Chondrocyte (in vitro differentiated cells): ENCODE measurements around the gene DLX1. TPM values are rescaled to one million over a fixed set of nuclear protein-coding genes. Genes with fewer than 3 reads are reported as not detected.

ENCODE experiments used
- DNase-seq: peaks from one replicate; pipeline ENCODE4 v3.0.0; 2021; ENCODE audit warnings: mixed read lengths, low spot score
- H3K27ac Mint-ChIP-seq: one replicate; pipeline ENCODE4 v1.8.0; 2021; ENCODE audit warnings: mild to moderate bottlenecking, moderate library complexity, mixed read lengths; ENCODE audit not compliant: unreplicated experiment
- H3K27me3 Mint-ChIP-seq: 2 replicates; pipeline ENCODE4 v1.8.0; 2021; ENCODE audit warnings: low read depth, mixed read lengths
- H3K36me3 Mint-ChIP-seq: 2 replicates; pipeline ENCODE4 v1.8.0; 2021; ENCODE audit warnings: low read depth, mixed read lengths
- H3K4me1 Mint-ChIP-seq: 2 replicates; pipeline ENCODE4 v1.8.0; 2021; ENCODE audit warnings: low read depth, mild to moderate bottlenecking, mixed read lengths
- H3K4me3 Mint-ChIP-seq: one replicate; pipeline ENCODE4 v1.8.0; 2021; ENCODE audit warnings: mild to moderate bottlenecking, moderate library complexity, mixed read lengths; ENCODE audit not compliant: unreplicated experiment
- H3K9me3 Mint-ChIP-seq: 2 replicates; pipeline ENCODE4 v1.8.0; 2021; ENCODE audit warnings: low read depth, mixed read lengths
- total RNA-seq: library from RNA; stranded (reverse); gene quantifications from 3 replicates; pipeline ENCODE4 v1.2.1, GENCODE V29; 2021
- TF ChIP-seq, protein P1 (sequence below): fragments of 200-600 bp; sonication (generic); IDR thresholded peaks from 2 replicates; pipeline ENCODE4 v1.5.0; 2021; ENCODE audit warnings: antibody characterized with exemption, mild to moderate bottlenecking, moderate library complexity

Gene DLX1
- total RNA-seq, 1 donor from 2014 or later: 7.1 TPM

DNA sequence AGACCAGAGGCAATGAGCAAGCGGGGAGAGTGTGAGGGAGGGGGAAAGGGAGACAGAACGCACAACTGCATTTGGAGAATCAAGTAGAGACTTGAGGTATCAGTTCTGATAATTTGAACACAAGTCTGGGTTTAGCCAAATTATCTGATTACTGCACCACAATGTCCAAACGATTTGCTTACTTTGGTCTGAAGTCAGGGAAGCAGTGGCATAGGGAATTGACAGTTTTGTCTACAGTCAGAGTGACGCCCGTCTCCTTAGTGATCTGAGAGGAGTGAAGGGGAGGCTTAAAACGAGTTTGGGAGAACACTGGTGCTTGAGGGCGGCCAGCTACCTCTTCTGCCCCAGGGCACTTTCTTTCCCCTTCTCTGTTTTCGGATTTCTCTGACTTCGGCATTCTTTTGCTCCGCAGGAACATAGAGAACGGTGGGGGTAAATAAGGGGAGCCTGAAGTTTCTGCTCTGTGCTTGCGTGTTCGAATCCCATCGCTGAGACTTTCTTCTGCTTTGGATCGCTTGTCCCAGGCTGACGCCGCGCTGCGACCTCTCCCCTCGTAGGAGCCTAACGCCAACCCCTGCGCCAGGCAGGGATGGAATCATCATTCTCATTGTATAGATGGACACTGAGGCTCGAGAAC is 20.3 kb downstream of the DLX1 start:
- Mint-ChIP-seq H3K9me3 (no peaks in the 10 kb centered on the region), H3K4me1 (peaks cover 25% of the 10 kb centered on the region), H3K36me3 (peaks cover 3% of the 10 kb centered on the region), H3K27ac (no peak overlapping the region), H3K4me3 (peak overlapping the region; percentile 73), H3K27me3 (no peaks in the 10 kb centered on the region)
- DNase-seq: no peak
- TF ChIP-seq, protein P1, sequence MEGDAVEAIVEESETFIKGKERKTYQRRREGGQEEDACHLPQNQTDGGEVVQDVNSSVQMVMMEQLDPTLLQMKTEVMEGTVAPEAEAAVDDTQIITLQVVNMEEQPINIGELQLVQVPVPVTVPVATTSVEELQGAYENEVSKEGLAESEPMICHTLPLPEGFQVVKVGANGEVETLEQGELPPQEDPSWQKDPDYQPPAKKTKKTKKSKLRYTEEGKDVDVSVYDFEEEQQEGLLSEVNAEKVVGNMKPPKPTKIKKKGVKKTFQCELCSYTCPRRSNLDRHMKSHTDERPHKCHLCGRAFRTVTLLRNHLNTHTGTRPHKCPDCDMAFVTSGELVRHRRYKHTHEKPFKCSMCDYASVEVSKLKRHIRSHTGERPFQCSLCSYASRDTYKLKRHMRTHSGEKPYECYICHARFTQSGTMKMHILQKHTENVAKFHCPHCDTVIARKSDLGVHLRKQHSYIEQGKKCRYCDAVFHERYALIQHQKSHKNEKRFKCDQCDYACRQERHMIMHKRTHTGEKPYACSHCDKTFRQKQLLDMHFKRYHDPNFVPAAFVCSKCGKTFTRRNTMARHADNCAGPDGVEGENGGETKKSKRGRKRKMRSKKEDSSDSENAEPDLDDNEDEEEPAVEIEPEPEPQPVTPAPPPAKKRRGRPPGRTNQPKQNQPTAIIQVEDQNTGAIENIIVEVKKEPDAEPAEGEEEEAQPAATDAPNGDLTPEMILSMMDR: no peak

DNA sequence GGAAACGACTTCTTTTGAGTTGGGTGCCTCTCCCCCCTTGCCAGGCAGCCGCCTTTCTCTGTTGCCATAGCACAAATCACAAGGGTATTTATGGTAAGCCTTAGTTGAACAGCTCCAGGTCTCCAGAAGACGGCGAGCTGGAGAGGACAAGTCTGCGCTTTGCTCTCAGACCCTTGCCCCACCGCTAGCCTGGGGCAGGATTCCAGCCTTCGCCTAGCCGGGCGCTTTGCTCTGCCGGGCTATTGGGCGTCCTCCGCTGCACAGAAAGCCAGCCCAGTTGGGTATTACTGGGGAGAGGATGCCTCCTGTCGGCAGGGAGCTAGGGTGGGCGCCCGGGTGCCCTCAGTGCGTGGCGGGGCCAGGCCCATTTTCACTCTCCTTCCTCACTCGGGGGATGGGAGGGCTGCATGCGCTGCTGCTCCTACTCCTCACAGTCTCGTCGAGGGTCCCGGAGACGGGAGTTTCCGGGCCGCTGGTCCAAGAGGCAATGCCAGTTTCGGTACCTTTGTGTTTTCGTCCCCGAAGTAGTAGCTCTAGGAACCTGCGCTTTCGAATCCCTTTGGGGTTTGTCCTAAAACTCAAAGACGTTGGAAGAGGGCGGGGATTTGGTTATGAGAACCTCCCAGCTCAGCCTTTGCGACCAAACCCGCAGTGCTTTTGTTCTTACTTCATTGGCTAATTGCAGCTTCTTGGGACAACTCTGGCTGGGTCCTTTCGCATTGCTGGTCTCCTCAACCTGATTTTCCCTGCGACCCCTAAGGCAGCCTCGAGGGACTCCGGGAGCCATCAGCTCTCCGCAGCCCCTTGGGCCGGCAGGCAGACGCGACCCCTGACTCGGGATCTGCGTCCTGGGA is 21.0 kb downstream of the DLX1 start:
- Mint-ChIP-seq H3K36me3 (no peaks in the 10 kb centered on the region), H3K27ac (no peak overlapping the region), H3K27me3 (no peaks in the 10 kb centered on the region), H3K9me3 (no peaks in the 10 kb centered on the region), H3K4me1 (peaks cover 20% of the 10 kb centered on the region), H3K4me3 (peak overlapping the region; percentile 73)
- no peak for DNase-seq
- TF ChIP-seq, protein P1: peak; percentile 84

DNA sequence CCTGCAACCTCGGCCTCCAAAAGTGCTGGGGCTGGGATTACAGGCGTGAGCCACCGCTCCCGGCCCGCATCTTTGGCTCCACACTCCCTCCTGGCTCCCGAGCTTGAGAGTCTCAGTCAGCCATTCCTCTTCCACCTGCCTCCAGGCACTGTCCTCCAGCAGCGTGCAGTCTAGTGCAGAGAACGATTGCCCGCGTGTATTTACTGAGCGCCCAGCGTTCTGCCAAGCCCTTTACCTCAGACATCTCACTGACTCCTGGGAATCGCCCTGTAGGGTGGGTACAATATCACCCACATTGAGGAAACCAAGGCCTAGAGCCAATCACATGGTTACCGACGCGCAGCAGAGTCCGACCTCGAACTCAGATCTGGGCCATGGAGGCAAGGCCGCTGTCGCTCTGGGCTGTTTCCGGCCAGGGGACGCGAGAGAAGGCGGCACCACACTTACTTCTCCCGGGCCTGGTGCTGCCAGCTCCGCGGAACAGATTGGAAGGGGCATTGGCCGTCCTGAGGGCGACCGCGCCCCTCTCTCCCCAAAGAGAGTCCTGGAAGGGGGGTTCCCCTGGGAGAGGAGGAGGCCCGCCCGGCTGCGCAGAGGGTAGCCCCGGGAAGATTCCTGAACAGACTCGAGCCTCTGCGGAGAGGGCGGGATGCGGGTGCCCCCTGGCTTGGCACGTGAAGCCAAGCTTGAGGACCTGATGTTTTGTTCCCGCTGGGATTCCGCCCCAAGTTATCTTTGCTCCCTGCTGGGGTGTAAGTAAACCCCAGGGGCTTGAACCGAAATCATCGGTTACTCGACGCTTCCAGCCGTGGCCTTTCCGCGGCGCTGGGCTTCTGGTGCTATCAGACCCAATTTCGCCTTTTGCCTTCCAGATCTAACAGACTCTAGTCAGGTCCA is 22.6 kb downstream of the DLX1 start:
- DNase-seq: no peak
- Mint-ChIP-seq H3K27me3 (no peaks in the 10 kb centered on the region), H3K9me3 (no peaks in the 10 kb centered on the region), H3K4me3 (no peak overlapping the region), H3K4me1 (peaks cover 15% of the 10 kb centered on the region), H3K27ac (no peak overlapping the region), H3K36me3 (no peaks in the 10 kb centered on the region)
- TF ChIP-seq, protein P1: no peak

DNA sequence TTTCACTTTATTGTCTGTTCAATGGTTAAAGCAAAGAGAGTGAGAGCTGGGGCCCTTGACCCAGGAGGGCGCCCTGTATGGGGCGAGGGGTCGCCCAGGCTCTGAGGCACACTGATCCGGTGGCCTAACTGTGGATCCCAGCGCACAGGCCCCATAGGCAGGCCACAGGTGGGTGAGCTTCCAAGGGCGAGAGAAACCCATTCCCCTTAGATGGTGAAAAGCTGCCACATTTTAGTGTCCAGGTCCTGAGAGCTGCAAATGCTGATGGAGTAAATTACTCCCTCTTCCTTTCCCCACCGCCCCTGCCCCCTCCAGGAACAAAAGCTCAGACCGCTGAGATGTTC is 23.3 kb downstream of the DLX1 start:
- H3K36me3 Mint-ChIP-seq: no peaks in the 10 kb centered on the region
- peaks cover 8% of the 10 kb centered on the region for H3K4me1 Mint-ChIP-seq
- H3K4me3 Mint-ChIP-seq: no peak overlapping the region
- H3K27ac Mint-ChIP-seq: no peak overlapping the region
- no peak for DNase-seq
- H3K9me3 Mint-ChIP-seq: no peaks in the 10 kb centered on the region
- no peaks in the 10 kb centered on the region for H3K27me3 Mint-ChIP-seq
- TF ChIP-seq, protein P1: no peak
